Activated T-helper 1 cell treated with anti-CD3 and anti-CD28 coated beads, Interleukin-2, amount 50 U/mL, for 16 hours (primary cell): ENCODE measurements around the gene STAT6.

ENCODE experiments used
- DNase-seq, 2 donors: peaks; one replicate each; pipeline ENCODE4 v3.0.0-alpha.2; 2020; ENCODE audit warnings: low read depth in 1 of 2, low spot score in 1 of 2

STAT6 gene

DNA sequence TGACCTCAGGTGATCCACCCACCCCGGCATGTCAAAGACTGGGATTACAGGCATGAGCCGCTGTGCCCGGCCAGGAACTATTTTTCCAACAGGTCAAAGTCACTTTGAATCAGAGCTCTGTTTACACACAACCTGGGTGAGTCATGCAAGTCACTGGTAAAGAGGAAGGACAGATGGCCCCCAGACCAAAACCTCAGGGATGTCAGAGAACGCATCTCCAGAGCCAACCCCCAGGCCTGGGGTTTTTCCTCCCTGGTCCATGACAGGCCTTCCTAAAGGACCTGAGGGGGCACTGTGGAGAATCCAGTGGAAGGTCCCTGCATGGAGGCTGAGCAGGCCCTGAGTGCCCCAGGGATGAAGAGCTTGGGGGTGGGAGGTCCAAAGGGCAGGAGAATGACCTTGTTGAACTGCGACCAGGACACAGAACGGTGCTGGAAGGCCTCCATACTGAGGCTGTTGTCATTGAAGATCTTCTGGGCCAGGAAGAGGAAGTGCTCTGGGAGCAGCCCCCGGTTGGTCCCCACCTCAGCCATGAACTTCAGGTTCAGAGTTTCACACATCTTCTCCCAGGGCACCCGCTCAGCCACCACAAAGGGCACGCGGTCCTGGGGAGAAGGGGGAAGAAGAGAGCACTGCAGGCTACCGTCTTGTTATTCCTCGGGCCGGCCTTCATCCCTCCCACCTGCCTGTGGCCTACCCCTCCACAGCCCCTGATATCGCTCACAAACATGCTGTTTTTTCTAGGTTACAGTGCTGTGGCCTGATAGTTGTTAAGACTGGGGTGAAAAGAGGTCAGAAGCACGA, 9.1 kb downstream of the STAT6 start:
- no peak for DNase-seq

DNA sequence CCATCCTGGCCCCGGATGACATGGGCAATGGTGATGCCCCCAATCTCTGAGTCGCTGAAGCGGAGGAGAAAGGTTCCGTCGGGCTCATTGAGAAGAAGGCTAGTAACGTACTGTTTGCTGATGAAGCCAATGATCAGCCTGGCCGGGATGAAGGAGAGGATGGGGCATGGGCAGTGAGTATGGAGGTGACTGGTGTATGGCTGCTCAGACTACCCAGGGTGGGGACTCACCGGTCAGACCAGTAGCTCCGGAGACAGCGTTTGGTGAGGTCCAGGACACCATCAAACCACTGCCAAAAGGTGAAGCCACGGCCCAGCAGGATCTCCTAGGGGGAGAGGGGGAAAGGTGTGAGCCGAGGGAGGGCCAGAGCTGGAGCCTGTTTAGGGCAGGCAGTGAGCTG, 11.4 kb downstream of the STAT6 start:
- no peak for DNase-seq

DNA sequence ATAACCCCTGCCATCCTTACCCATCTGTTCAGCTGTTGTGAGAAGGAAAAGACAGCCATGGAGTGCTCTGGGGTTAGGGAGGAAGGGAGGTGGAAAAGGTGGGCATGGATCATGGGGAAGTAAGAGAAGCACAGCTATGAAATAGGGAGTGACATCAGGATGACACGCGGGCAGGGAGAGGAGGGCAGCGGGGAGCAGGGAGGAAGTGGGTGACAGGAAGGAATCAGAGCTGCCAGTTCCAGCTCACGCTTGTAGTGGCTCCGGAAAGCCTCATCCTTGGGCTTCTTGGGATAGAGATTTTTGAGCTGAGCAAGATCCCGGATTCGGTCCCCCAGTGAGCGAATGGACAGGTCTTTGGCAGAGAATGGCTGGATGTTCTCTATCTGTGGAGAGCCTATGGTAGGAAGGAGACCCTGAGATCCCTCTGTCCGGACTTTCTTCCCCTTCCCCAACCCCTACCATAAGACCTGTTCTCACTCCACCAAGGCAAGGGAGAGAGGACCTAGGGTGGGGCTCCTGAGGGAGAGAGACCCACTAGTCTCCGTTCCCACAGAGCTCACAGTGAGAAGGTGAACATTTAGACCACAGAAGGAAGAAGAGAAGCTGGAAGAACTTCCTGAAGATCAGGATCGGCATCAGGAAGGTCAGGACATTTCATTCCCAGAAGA, 12.0 kb downstream of the STAT6 start:
- DNase-seq: no peak

DNA sequence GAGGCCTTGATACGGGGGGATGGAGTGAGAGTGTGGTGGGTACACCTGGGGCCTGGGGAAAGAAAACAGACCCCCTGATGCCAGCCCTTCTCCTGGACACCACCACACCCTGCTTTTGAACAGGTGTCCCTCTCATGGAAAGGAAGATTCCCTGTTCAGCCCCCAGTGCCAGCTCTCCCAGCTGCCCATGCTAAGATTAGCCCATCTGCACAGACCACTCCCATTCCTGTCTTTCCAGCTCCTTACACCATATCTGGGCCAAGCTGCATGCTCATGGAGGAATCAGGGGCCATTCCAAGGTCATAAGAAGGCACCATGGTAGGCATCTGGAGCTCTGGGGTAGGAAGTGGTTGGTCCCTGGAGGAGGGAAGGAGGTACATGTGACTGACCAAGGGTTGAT, 12.6 kb downstream of the STAT6 start:
- no peak for DNase-seq

DNA sequence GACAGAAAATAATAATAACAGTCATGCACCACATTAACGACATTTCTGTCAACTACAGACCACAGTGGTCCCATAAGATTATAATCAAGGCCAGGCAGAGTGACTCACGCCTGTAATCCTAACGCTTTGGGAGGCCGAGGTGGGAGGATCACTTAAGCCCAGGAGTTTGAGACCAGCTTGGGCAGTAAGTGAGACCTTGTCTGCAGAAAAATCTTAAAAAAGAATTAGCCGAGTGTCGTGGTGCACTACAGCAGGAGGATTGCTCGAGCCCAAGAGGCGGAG, 13.7 kb downstream of the STAT6 start:
- no peak for DNase-seq

DNA sequence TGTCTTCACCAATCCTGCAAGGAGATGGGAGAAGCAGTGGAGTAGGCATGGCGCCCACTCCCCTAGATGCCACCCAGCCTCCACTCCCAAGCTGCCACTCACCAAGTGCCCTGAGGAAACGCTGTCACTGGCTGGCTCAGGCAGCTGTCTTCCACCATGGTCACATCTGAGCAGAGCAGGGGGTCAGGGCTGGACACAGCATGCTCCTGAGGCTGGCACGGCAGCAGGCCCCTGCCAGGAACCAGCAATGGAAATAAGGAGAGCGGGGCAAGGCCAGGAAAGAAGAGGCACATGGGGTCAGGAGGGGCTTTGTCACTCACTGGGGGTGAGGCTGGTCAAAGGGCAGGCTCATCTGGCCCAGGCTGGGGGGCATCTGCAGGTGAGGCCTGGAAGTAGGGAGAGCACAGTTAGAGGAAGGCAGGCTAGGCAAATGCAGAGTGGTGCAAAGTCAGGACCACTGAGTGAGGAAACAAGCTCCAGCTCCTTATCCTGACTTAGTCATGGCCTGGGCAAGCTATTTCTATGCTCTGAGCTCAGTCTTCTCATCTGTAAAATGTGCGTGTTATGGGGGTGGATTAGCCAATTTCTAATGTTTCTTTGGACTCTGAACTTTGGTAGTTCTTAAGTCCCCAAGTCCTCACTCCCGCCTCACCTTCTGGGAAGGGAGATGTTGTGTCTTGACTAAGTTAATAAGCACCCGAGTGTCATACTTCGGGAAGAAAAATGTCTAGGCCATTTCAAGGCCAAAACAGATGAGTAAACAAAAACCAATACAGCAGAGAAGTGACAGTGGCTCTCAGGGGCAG, 14.2 kb downstream of the STAT6 start:
- no peak for DNase-seq

DNA sequence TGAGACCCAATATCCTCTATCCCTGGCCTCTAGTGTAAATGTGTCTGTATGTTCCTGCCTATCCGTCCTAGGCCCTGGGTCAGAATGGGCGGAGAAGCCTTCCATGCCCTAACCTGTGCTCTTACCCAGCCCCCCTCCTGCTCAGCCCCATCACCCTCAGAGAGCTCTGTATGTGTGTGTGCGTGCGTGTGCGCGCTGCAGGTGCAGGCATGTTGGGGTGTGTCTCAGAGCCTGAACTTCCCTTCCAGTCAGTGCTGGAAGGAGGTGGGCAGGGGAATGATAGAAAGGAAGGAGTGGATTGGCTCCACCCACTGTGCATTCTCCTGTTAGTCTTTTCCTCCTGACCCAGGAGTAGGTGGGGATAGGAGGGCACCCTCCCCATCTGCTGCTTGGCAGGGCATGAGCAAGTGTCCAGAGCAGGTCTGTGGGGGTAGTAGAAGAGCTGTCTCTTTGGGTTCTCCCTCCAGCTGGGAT, 15.0 kb downstream of the STAT6 start:
- DNase-seq: no peak

DNA sequence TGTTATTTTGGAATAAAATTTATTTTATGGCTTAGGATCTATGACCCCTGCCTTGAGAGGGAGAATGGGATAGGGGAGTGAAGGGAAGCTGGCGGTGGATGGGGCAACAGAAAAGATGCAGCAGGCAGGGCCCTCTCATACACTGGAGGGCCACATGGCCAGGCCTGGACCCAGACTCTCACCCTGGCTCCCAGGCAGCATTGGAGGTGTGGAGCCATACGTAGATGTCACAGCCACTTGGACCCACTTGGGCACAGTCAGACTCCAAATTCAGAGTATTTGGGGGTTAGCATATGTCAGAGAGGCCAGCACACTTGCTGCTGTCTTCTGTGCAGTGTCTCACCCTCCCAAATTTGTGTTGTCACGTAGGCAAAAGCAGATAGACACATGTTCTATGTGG, 15.7 kb downstream of the STAT6 start:
- DNase-seq: no peak

DNA sequence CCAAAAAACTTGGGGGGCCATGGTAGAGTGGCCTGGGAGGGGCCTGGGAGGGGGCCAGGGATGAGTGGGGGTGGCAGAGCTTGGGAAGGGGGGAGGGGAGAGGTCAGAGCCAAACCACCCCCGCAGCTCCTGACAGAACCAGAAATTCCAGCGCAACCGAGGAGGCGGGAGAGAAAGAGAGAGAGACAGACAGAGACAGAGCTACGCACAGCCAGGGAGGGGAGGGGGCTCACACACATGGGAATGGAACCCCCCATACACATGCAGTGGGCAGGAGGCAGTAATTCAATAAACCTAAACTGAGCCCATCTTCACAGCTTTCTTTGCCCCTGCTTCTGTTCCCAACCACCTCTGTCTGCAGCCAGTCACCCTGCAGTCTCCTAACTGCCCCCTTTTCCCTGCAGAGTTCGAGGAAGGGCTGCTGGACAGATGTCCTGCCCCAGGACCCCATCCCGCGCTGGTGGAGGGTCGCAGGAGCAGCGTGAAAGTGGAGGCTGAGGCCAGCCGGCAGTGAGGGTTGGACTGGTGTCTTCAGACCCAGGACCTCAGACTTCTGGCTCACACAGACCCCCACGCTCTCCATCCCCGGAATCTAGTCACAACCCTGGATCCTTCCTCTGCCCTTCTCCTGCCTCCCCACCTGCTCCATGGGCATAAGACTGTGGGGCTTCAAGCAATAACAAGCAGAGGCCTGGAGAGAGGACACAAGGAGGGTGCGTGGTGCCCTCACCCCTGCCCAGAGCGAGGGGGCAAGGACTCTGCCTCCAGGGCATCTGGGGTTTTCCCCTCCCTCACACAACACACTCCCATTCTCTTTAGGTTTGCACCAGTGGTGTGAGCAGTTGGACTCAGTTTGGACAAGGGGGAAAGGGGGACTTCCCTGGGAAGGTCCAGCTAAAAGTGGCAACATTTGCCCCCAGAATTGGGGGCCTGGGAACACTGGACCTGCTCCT, 16.7 kb downstream of the STAT6 start:
- no peak for DNase-seq

DNA sequence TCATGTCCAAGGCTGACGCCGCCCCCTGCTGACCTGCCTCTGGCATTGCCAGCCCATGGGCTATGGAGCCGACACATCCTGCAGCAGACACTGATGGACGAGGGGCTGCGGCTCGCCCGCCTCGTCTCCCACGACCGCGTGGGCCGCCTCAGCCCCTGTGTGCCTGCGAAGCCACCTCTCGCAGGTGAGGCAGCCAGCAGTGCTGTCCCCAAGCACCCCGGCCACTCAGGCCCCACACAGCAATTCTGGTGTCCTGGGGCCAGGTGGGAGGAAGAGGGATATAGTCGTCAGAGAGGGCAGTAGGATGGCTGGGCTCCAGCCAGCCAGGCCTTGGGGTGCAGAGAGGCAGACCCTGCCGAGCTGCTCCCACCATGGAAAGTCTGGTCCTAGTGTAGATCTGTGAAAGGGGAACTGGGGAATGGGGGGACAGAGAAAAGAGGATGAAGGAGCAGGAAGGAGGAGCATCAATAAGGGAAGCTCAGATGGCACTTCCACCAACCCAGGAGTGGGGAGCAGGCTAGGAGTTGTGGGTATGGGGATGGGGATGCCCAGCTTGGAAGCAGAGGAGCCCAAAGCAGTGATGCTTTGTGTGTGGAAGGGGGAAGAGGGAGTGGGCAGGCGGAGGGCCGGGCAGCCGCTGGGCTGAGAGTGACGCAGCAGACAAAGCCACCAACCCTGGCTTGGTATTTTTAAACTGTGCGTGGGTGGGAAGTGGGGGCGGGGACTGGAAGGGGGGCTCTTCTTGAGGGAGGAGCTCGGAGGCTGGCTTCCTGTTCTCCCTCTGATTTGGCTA, 17.6 kb downstream of the STAT6 start:
- DNase-seq: peak in 1 of 2 donors; percentile 33

DNA sequence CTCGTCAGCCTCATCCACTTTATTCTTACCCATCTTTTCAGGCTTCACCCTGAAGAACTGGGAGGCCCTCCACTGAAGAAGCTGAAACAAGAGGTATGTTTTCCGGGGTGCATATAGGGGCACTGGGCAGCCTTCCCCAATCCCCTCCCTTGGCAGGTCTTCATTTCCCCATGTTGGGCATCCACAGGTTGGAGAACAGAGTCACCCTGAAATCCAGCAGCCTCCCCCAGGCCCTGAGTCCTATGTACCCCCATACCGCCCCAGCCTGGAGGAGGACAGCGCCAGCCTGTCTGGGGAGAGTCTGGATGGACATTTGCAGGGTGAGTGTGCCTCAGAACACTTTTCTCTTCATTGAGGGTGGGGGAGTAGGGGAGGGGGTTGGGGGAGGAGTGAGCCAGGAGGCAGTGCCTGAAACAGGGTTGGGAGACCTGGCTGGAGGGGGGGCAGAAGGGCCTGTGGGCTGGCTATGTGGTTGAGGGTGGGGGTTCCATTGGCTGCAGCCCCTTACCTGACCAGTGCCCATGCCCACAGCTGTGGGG, 18.2 kb downstream of the STAT6 start:
- no peak for DNase-seq

DNA sequence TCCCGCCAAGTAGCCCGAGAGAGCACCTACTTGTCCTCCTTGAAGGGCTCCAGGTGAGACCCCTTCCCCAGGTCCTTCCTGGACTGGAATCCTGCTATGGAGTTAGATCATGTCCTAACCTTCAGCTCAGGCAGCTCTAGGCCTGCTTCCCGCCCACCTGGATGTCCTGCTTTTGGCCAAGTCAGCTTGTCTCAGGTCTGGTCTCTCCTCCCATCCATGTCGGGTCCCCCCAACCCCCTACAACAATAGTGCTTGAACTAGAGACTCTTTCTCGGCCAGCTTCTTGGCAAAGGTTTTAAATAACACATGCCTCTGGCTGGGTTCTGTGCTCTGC, 18.7 kb downstream of the STAT6 start:
- DNase-seq: no peak

DNA sequence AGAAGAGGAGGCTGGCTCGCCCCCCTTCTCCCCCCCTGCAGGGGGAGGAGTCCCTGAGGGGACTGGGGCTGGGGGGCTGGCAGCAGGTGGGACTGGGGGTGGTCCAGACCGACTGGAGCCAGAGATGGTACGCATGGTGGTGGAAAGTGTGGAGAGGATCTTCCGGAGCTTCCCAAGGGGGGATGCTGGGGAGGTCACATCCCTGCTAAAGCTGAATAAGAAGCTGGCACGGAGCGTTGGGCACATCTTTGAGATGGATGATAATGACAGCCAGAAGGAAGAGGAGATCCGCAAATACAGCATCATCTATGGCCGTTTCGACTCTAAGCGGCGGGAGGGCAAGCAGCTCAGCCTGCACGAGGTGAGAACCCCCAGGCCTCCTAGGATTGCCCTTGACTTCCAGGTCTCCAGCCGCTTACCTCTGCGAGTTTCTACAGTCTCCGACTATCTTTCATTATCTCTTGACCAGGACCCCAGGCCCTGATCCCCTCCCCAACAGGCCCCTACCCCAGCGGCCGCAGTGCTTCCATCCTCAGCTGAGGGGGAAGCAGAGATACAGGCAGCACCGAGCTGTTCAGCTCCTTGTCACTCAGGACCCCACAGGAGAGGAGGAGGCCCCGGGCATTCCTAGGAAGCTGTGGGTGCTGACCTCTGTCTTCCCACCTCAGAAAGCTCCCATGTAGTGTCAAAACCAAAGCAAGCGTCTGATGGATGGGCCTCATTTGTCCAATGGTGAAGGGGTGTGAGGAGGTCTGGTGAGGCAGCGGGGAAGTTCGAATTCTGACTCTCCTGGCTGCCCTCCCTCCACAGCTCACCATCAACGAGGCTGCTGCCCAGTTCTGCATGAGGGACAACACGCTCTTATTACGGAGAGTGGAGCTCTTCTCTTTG, 19.3 kb downstream of the STAT6 start:
- no peak for DNase-seq

DNA sequence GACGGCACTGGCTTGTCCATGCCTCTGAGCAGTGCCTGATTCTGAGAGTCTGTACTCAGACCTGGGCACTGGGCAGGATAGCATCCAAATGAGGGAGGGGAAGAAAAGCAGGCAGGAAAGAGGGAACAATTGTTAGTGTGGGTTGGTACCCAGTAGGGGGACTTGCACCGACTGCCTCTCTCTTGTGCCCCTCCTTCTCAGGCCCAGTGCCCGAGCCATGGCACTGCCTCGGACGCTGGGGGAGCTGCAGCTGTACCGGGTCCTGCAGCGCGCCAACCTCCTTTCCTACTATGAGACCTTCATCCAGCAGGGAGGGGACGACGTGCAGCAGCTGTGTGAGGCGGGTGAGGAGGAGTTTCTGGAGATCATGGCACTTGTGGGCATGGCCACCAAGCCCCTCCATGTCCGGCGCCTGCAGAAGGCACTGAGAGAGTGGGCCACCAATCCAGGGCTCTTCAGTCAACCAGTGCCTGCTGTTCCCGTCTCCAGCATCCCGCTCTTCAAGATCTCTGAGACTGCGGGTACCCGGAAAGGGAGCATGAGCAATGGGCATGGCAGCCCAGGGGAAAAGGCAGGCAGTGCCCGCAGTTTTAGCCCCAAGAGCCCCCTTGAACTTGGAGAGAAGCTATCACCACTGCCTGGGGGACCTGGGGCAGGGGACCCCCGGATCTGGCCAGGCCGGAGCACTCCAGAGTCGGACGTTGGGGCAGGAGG, 20.1 kb downstream of the STAT6 start:
- DNase-seq: no peak

DNA sequence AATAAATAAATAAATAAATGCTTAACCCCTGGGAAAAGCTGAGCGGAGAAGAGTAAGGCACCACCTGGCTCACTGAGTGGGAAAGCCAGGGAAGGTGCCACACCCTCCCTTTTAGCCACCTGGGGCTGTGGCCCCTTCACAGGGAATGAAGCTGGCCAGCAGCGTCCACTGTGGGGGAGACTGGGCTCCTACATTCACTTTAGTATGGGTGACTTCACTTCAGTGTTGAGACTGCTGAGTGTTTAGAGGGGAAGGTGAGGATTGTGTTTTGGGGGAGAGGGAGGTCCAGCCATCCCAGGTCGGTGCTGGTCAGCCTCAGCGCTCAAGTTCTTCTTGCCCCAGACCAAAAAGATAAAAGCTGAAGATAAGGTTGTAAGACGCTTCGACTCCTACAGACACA, 20.7 kb downstream of the STAT6 start:
- DNase-seq: no peak

DNA sequence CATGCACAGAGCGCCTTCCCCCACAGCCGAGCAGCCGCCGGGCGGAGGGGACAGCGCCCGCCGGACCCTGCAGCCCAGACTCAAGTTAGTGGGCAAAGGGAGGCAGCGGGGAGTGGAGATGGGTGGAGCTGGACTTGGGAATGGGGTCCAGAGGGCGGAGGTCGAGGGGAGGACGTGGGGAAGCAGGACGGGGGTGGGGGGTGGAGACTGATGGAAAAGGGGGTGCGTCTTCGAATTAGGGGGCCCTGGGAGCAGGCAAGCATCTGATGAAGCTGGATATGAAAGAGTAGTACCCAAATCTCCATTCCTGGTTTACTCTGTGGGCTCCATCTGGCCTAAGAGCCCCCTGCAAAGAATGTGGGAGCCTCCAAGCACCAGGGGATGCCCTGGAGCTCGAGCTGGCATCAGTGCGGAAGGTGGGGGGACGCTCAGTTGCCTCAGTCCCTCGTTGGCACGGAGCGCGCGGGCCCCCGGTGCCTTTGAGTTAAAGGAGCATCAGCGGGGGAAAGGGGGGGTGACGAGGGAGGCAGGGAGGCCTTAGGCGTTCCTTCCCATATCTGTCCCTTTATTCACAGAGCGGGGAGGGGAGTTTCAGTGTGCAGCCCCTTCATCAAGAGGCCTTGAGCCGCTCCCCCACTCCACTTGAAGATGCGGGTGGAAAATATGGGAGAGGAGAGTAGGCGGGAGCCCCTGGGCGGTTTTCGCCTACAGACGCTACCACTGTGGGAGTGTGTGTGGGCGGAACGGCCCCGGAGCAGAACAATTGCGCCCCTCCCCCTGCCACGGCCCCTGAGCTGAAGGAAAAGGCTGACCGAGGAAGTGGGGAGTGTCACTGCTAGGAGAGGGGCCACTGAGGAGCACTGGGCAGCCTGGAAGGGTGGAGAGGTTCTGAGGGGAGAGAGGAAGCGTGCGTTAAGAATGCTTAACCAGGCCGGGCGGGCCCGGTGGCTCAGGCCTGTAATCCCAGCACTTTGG, 21.6 kb downstream of the STAT6 start:
- DNase-seq: peak in 1 of 2 donors; percentile 40
